HG03060 (cell line): ENCODE results near the gene YPEL1.

Experiments used
- ATAC-seq: cut with Tn5 transposase; IDR thresholded peaks from one replicate; pipeline ENCODE4 v1.9.1; 2021; ENCODE audit warnings: low read depth, moderate number of reproducible peaks; ENCODE audit not compliant: unreplicated experiment

The YPEL1 gene

GRCh38 chr22:21735200-21736083 is at the start of gene YPEL1:
Gene YPEL1, minus strand, starts transcription at chr22:21735794. Its CDS starts 25,050 bp downstream, at chr22:21710744.
- no peak for ATAC-seq

GRCh38 chr22:21780259-21780658 is 44.7 kb upstream of the YPEL1 start:
- no peak for ATAC-seq

- no peak for ATAC-seq
These were observed 43.9 kb upstream of the YPEL1 start for GRCh38 chr22:21779444-21779843.

GRCh38 chr22:21778705-21779363 is 43.2 kb upstream of the YPEL1 start:
- no peak for ATAC-seq

GRCh38 chr22:21771631-21771976 is 36.0 kb upstream of the YPEL1 start:
- ATAC-seq, result no peak

GRCh38 chr22:21768435-21768834 is 32.8 kb upstream of the YPEL1 start:
- no peak for ATAC-seq

GRCh38 chr22:21766691-21767462 is 31.3 kb upstream of the YPEL1 start:
- ATAC-seq, result no peak

- ATAC-seq, result no peak
These were observed 30.4 kb upstream of the YPEL1 start for GRCh38 chr22:21765909-21766529.

- no peak for ATAC-seq
These were observed 28.6 kb upstream of the YPEL1 start for GRCh38 chr22:21764038-21764804.

GRCh38 chr22:21762712-21763581 is 27.4 kb upstream of the YPEL1 start:
- no peak for ATAC-seq

- ATAC-seq, result no peak
These were observed 26.5 kb upstream of the YPEL1 start for GRCh38 chr22:21761994-21762680.

GRCh38 chr22:21761086-21761485 is 25.5 kb upstream of the YPEL1 start:
- ATAC-seq, result no peak

GRCh38 chr22:21760640-21761039 is 25.0 kb upstream of the YPEL1 start:
- no peak for ATAC-seq

- ATAC-seq, result no peak
These were observed 24.2 kb upstream of the YPEL1 start for GRCh38 chr22:21759646-21760376.

GRCh38 chr22:21759093-21759492 is 23.5 kb upstream of the YPEL1 start:
- no peak for ATAC-seq

GRCh38 chr22:21758091-21758864 is 22.7 kb upstream of the YPEL1 start:
- no peak for ATAC-seq

GRCh38 chr22:21755851-21756284 is 20.3 kb upstream of the YPEL1 start:
- no peak for ATAC-seq
